Activated T-helper 2 cell treated with anti-CD3 and anti-CD28 coated beads, Interferon-gamma antibody, Interleukin-2, Interleukin-4, amounts not matched to agents 10 μg/mL and 5 μg/mL and 100 μg/mL, durations not matched to agents 14 hours and 24 hours and 36 hours (primary cell): ENCODE data around the gene GMIP. TPM values are rescaled to one million over a fixed set of nuclear protein-coding genes. Genes with fewer than 3 reads are reported as not detected.
"Not testable (repeated sequence)": the region's sequence is repeated elsewhere in the genome, so short reads cannot be mapped to it uniquely, and the experiment has no call there.

Experiments
- DNase-seq: peaks from one replicate; pipeline ENCODE4 v3.0.0; 2021; ENCODE audit warnings: low spot score
- H3K27ac Mint-ChIP-seq: one replicate; pipeline ENCODE4 v1.8.0; 2021; ENCODE audit warnings: mixed read lengths
- H3K27me3 Mint-ChIP-seq: one replicate; pipeline ENCODE4 v1.8.0; 2021; ENCODE audit warnings: low read depth, mixed read lengths
- H3K36me3 Mint-ChIP-seq: one replicate; pipeline ENCODE4 v1.8.0; 2021; ENCODE audit warnings: low read depth, mixed read lengths
- H3K4me1 Mint-ChIP-seq: one replicate; pipeline ENCODE4 v1.8.0; 2021; ENCODE audit warnings: low read depth, mixed read lengths
- H3K4me3 Mint-ChIP-seq: one replicate; pipeline ENCODE4 v1.8.0; 2021; ENCODE audit warnings: low read depth, mild to moderate bottlenecking, moderate library complexity, mixed read lengths
- H3K9me3 Mint-ChIP-seq: one replicate; pipeline ENCODE4 v1.8.0; 2021; ENCODE audit warnings: mixed read lengths
- intact Hi-C: fragments of 100-400 bp; cut with micrococcal nuclease; formaldehyde crosslinking; loops from one replicate; pipeline ENCODE4 v1.15.1; 2023
- total RNA-seq: library from RNA; stranded (reverse); gene quantifications from 2 replicates; pipeline ENCODE4 v1.2.3, GENCODE V29; 2022

Gene GMIP
- total RNA-seq, 1 donor from 2014 or later, result 66.0 TPM

- H3K27me3 Mint-ChIP-seq, DNase-seq, H3K27ac Mint-ChIP-seq, H3K9me3 Mint-ChIP-seq: not testable (repeated sequence)
- H3K36me3 Mint-ChIP-seq, result peaks cover 47% of the 10 kb centered on the region
- H3K4me1 Mint-ChIP-seq, result peaks cover 30% of the 10 kb centered on the region
- intact Hi-C loops, result loop anchor here (10.0 kb wide), 1 partner anchor 899 kb away; the partner anchor contains the start of gene ZNF737
- H3K4me3 Mint-ChIP-seq, result peak overlapping the region; percentile 45
Observed at GRCh38 chr19:19665420-19665948, 22.0 kb upstream of the GMIP start.

DNA sequence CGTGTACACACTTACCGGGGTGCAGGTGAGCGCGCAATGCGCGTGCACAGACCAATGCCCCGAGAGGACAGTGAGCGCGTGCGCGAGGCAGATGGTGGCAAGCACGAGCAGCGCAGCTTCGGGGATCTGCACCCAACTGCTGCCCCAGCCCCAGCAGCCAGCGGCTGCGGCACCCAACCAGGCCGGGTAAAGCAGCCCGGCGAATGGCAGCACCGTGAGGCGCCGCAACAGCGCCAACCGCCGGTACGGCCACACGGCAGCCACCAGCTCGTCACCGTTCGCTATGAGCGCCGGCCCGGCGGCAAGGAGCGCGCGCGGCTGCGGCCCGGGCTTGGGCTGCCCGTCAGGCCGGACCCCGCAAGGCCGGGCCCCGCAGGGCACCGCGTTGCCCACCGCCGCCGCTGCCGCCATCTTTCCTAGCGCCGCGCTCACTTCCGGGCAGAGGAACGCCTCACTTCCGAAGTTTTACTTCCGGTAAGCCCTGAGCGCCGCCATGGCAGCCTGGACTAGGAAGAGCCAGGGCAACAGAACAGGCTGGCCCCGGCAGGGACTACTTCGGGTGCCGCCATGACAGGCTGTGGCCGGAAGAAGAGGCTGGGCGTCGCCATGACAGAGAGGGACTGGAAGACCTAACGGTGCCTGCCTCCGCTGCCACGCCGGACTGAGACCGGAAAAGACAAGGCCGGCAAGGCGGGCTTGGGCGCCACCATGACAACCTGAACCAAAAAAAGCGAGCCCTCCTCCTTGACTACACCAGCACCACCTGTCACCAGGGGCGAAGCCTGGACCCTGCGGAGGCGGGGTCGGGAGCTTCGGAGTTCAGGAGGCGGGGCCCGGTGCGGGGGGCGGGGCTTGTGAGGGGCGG lies 20.0 kb upstream of the GMIP start, which contains the start of gene ATP13A1:
Gene ATP13A1, minus strand, starts transcription at position 421 of the 865 bp plus-strand sequence. Its CDS starts 10 bp downstream, at position 411.
- peak within 1 kb of the TSS; percentile 89 for H3K4me3 Mint-ChIP-seq
- H3K27ac Mint-ChIP-seq, result peak within 1 kb of the TSS; percentile 98
- peaks cover 24% of the 10 kb centered on the region for H3K4me1 Mint-ChIP-seq
- DNase-seq, result peak; percentile 93
- intact Hi-C loops, result loop anchor here (1.0 to 10.0 kb wide), 5 partner anchors 21 to 901 kb away; partner anchors contain the start of genes GMIP, PBX4, ZNF14 and ZNF737
- peaks cover 40% of the 10 kb centered on the region for H3K36me3 Mint-ChIP-seq
- H3K27me3 Mint-ChIP-seq, result no peaks in the 10 kb centered on the region
- no peaks in the 10 kb centered on the region for H3K9me3 Mint-ChIP-seq

DNA sequence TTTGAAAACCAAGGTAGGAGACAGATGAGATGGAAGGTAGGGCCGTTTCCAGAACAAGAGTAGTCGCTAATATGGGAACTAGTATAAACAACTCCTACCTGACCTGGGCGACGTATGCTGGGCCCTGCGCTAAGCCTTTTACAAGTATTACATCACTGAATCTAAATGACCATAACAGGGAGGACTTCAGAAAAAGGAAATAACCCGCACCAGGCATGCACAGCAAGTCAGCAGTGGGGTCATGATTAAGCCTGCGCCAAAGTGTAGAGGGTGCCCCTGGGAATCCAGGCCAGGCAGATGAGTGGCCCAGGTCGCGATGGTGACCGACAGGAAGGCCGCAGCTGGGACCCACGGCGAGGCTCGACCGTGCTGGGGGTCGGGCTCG lies 19.4 kb upstream of the GMIP start:
- DNase-seq, result no peak
- Mint-ChIP-seq H3K27me3 (no peaks in the 10 kb centered on the region), H3K4me3 (peak overlapping the region; percentile 89), H3K27ac (peak overlapping the region; percentile 94), H3K9me3 (no peaks in the 10 kb centered on the region), H3K36me3 (peaks cover 42% of the 10 kb centered on the region), H3K4me1 (peaks cover 18% of the 10 kb centered on the region)
- intact Hi-C loops, result loop anchor here (1.0 to 10.0 kb wide), 5 partner anchors 20 to 902 kb away; partner anchors contain the start of genes GMIP, PBX4, ZNF14 and ZNF737

DNA sequence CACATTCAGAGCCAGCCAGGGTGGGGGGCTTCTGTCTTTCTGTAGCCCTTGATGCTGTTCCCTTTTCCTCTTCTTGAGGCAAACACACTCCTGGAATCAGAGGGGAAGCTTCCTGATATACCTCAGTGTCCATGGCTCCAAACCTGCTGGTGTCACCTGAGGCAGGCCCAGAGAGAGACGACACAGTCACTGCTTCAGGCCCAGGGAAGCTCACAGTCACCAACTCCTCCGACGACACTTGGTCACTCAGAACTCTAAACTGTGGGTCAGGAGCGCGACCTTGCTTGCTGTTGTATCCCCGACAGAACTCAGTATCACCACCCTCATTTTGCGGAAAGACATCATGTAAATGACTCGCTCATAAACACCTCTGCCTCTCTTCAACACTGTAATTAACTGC lies 18.9 kb upstream of the GMIP start:
- Mint-ChIP-seq H3K27ac (peak overlapping the region; percentile 94), H3K36me3 (peaks cover 44% of the 10 kb centered on the region), H3K27me3 (no peaks in the 10 kb centered on the region), H3K9me3 (no peaks in the 10 kb centered on the region), H3K4me1 (peaks cover 18% of the 10 kb centered on the region), H3K4me3 (peak overlapping the region; percentile 89)
- intact Hi-C loops, result loop anchor here (2.0 to 10.0 kb wide), 4 partner anchors 20 to 902 kb away; partner anchors contain the start of genes GMIP, ZNF14 and ZNF737
- DNase-seq, result no peak

DNA sequence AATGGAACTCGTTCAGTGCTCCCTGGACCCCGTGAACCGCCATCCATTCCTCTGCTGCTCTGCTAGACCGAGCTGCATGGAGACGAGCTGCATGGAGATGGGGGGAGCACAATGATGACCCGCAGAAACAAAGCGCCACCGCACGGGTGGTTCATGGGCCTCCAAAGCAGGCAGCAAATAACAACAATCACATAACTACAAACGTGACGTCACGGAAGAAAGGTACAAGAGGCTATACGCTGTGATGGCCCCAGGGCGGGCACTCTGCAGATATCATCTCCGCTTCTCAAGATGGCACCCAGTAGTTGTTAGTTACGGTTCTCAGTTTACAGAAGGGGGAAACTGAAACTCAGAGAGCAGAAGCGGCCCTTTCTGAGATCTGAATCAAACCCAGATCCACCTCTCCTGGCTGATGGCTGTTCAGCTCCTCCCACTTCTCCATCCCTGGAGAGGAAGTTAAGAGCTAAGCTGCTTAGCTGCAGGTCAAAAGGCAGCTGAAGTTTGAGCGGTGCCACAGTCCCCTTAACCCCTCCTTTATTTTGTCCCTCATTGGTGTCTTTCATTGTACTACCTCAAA lies 18.3 kb upstream of the GMIP start:
- DNase-seq, result peak; percentile 40
- H3K36me3 Mint-ChIP-seq, result peaks cover 47% of the 10 kb centered on the region
- H3K9me3 Mint-ChIP-seq, result no peaks in the 10 kb centered on the region
- peaks cover 18% of the 10 kb centered on the region for H3K4me1 Mint-ChIP-seq
- intact Hi-C loops, result loop anchor here (2.0 to 10.0 kb wide), 4 partner anchors 19 to 903 kb away; partner anchors contain the start of genes GMIP, ZNF14 and ZNF737
- peak overlapping the region; percentile 89 for H3K4me3 Mint-ChIP-seq
- H3K27ac Mint-ChIP-seq, result peak overlapping the region; percentile 94
- no peaks in the 10 kb centered on the region for H3K27me3 Mint-ChIP-seq

GRCh38 chr19:19661141-19661674 lies 17.8 kb upstream of the GMIP start:
- Mint-ChIP-seq H3K4me1 (peaks cover 18% of the 10 kb centered on the region), H3K4me3 (peak overlapping the region; percentile 89), H3K27ac (peak overlapping the region; percentile 94), H3K27me3 (no peaks in the 10 kb centered on the region), H3K9me3 (no peaks in the 10 kb centered on the region), H3K36me3 (peaks cover 51% of the 10 kb centered on the region)
- DNase-seq, result no peak
- intact Hi-C loops, result loop anchor here (10.0 kb wide), 1 partner anchor 904 kb away; the partner anchor contains the start of gene ZNF737

DNA sequence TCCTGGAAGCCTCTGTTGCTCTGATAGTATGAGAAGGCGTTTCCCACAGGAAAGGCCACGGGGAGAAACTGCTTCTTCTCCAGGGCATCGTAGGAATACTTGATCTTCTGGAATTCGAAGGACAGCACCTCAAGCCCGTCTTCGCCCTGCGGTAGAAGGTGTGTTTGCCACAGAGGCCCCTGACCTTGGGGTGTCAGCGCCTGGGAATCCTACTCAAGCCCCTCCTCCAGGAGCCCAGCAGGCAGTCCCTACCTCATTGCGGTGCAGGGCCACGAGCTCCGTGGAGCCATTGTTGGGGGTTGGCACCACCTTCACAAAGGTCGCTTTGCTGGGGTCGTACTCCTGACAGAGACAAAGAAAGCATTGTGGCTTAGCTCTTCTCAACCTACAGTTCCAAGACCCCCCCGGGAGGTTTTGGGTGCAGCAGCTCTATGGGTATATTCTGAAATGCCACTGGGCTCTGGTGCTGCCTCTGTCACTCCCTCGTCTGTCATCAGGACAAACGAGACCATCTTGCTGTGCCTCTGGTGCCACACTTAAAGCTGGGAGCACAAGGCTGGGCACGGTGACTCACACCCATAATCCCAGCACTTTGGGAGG lies 16.3 kb upstream of the GMIP start:
- Mint-ChIP-seq H3K36me3 (peaks cover 62% of the 10 kb centered on the region), H3K27me3 (no peaks in the 10 kb centered on the region), H3K4me1 (peaks cover 18% of the 10 kb centered on the region), H3K4me3 (no peak overlapping the region), H3K9me3 (no peaks in the 10 kb centered on the region), H3K27ac (no peak overlapping the region)
- no peak for DNase-seq
- intact Hi-C loops, result loop anchor here (10.0 kb wide), 1 partner anchor 905 kb away; the partner anchor contains the start of gene ZNF737

DNA sequence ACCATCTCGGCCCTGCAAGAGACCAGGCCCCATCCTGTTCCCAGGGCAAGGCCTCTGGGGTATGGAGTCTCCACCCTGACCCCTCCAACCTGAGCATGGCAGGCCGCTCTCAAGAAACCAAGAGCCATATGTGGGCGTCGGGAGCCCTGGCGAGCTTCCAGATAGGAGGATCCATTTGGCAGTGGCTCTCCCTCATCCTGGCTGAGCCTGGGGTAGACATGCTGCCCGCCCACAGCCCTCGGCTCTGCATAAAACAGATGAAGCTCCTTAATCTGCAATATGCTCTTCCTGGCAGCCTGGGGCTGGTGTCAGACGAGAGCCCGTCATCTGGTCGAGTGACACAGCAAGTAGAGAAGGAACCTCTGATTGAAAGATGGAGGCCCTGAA lies 13.9 kb upstream of the GMIP start:
- Mint-ChIP-seq H3K4me1 (peaks cover 12% of the 10 kb centered on the region), H3K9me3 (no peaks in the 10 kb centered on the region), H3K27ac (no peak overlapping the region), H3K36me3 (peaks cover 72% of the 10 kb centered on the region), H3K27me3 (no peaks in the 10 kb centered on the region), H3K4me3 (no peak overlapping the region)
- DNase-seq, result no peak
- intact Hi-C loops, result no loop called here

DNA sequence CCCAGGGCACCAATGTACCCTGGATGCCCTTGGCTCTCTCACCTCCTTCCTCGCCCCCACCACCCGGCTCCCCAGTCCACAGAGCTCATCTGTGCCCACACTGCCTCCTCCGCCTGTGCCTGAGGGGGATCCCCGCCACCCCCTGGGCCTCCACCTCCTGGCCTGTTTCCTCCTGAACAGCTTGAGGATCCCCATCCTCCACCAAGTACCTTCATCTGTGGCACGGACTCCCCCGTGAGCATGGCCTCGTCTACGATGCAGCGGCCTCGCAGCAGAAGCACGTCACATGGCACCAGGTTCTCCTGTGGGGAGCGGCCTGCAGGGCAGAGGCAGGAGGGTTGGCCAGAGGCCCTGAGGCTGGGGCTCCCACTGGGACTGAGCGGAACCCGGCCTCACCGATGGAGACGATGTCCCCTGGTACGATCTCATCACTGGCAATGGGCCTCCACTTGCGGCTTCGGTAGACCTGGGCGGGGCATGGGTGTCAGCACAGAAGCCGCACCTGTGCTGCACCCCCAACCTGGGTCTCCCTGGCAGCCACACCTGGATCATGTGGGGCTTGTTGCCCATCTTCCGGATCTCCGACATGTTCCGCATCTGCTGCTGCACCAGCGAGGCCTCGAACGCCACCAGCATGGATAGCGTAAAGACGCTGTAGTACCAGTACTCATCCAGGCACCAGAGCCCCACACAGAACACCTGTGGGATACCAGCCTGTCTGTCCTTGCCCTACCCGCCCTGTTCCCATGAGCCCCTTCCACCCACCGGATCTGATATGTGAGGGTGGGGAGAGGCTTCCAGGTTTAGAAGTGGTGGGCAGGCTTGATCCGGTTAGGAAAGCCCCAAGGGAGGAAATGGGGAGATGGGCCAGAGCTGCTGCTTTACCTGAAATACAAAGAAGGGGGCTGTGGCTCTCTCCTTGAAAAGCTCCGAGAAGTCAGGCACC lies 13.3 kb upstream of the GMIP start:
- Mint-ChIP-seq H3K27ac (no peak overlapping the region), H3K9me3 (no peaks in the 10 kb centered on the region)
- no peak for DNase-seq

DNA sequence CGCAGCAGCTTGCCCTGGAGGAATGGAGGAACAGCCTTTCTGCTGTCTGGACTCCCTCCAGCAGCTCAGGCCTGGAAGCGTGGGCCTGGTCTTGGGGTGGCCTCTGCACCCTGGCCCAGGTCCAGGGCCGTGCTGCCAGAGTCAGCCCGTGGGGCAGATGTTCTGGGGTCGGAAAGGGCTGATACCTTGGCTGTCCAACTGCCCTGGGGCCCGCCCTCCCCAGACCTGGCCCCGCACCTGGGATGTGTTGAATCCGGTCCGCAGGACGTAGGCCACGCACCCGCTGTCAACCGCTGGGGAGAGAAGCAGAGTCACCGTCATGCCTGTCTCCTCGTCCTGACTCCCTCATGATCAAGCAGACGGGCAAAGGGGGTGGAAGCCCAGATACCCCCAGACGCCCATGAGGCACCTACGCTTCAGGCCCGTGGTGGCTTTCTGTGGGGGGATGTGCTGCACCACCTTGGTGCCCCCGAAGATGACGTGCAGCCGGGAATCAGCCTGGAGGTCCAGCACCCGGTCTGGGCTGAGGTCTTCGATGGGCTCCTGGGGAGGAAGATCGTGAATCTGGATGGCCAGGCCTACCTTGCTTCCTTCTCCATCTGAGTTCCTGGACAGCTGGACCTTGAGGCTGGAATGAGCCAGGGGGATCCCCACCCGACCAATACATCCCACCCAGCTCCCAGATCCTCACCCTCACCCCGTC lies 12.3 kb upstream of the GMIP start:
- Mint-ChIP-seq H3K27ac (no peak overlapping the region), H3K4me3 (no peak overlapping the region), H3K27me3 (no peaks in the 10 kb centered on the region), H3K36me3 (peaks cover 69% of the 10 kb centered on the region), H3K9me3 (no peaks in the 10 kb centered on the region), H3K4me1 (no peaks in the 10 kb centered on the region)
- no peak for DNase-seq
- intact Hi-C loops, result no loop called here

More for the DNA sequence above, 13.3 kb upstream of the GMIP start:
- H3K36me3 Mint-ChIP-seq, result peaks cover 72% of the 10 kb centered on the region
- H3K4me3 Mint-ChIP-seq, result no peak overlapping the region
- H3K4me1 Mint-ChIP-seq, result peaks cover 6% of the 10 kb centered on the region
- intact Hi-C loops, result no loop called here
- no peaks in the 10 kb centered on the region for H3K27me3 Mint-ChIP-seq

GRCh38 chr19:19655051-19655594 lies 11.7 kb upstream of the GMIP start:
- DNase-seq, result no peak
- Mint-ChIP-seq H3K9me3 (no peaks in the 10 kb centered on the region), H3K4me1 (no peaks in the 10 kb centered on the region), H3K27ac (no peak overlapping the region), H3K4me3 (no peak overlapping the region), H3K27me3 (no peaks in the 10 kb centered on the region), H3K36me3 (peaks cover 72% of the 10 kb centered on the region)
- intact Hi-C loops, result no loop called here
